ENCODE data around the gene IKBKE.

GRCh38 chr1:206460836-206461426 lies 9.3 kb upstream of the IKBKE start:
- TF ChIP-seq, protein P1, sequence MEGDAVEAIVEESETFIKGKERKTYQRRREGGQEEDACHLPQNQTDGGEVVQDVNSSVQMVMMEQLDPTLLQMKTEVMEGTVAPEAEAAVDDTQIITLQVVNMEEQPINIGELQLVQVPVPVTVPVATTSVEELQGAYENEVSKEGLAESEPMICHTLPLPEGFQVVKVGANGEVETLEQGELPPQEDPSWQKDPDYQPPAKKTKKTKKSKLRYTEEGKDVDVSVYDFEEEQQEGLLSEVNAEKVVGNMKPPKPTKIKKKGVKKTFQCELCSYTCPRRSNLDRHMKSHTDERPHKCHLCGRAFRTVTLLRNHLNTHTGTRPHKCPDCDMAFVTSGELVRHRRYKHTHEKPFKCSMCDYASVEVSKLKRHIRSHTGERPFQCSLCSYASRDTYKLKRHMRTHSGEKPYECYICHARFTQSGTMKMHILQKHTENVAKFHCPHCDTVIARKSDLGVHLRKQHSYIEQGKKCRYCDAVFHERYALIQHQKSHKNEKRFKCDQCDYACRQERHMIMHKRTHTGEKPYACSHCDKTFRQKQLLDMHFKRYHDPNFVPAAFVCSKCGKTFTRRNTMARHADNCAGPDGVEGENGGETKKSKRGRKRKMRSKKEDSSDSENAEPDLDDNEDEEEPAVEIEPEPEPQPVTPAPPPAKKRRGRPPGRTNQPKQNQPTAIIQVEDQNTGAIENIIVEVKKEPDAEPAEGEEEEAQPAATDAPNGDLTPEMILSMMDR (conservative IDR thresholded peaks at IDR 0.05): no peak
- no peak for TF ChIP-seq ZFX (IDR thresholded peaks at IDR 0.05)
